OCI-LY1 (cell line): ENCODE measurements around the gene ZNF346.
A peak's percentile ranks its signal among the peaks of the same experiment; 100 is the strongest.
"Not testable (repeated sequence)": the region's sequence is repeated elsewhere in the genome, so short reads cannot be mapped to it uniquely, and the experiment has no call there.

Source experiments
- H2AFZ ChIP-seq: fragments of 200-600 bp; sonication (generic), shearing (Covaris generic); 2 replicates; pipeline ENCODE4 v1.6.0; 2014; ENCODE audit warnings: antibody characterized with exemption, mild to moderate bottlenecking, low read length
- H3F3A ChIP-seq: fragments of 200-600 bp; sonication (generic), shearing (Covaris generic); 2 replicates; pipeline ENCODE4 v1.6.0; 2014; ENCODE audit warnings: mild to moderate bottlenecking, antibody characterized with exemption, low read length, moderate library complexity; ENCODE audit not compliant: insufficient read depth
- H3K27ac ChIP-seq: fragments of 200-600 bp; sonication (generic); 2 replicates; pipeline ENCODE4 v1.5.1; 2014; ENCODE audit warnings: low read length, mixed run types, mild to moderate bottlenecking, low read depth; ENCODE audit not compliant: poor library complexity, severe bottlenecking
- H3K27me3 ChIP-seq: fragments of 200-600 bp; sonication (generic); 2 replicates; pipeline ENCODE4 v1.6.0; 2014; ENCODE audit warnings: antibody characterized with exemption, mild to moderate bottlenecking, low read length, moderate library complexity; ENCODE audit not compliant: insufficient read depth
- H3K36me3 ChIP-seq: fragments of 200-600 bp; sonication (generic); 2 replicates; pipeline ENCODE4 v1.6.1; 2014; ENCODE audit warnings: mild to moderate bottlenecking, antibody characterized with exemption, low read length, moderate library complexity, mixed read lengths; ENCODE audit not compliant: insufficient read depth
- H3K4me1 ChIP-seq: fragments of 200-600 bp; sonication (generic); 2 replicates; pipeline ENCODE4 v1.5.1; 2014; ENCODE audit warnings: mild to moderate bottlenecking, low read length, moderate library complexity; ENCODE audit not compliant: insufficient read depth, severe bottlenecking
- H3K4me2 ChIP-seq: fragments of 200-600 bp; sonication (generic), shearing (Covaris generic); 2 replicates; pipeline ENCODE4 v1.6.1; 2014; ENCODE audit warnings: low read length
- H3K4me3 ChIP-seq: fragments of 200-600 bp; sonication (generic); 2 replicates; pipeline ENCODE4 v1.5.1; 2014; ENCODE audit warnings: low read length, low read depth, mild to moderate bottlenecking, mixed read lengths; ENCODE audit not compliant: poor library complexity, severe bottlenecking
- H3K79me2 ChIP-seq: fragments of 200-600 bp; shearing (Covaris generic); 2 replicates; pipeline ENCODE4 v1.6.1; 2016; ENCODE audit warnings: mixed run types, low read length, mixed read lengths; ENCODE audit not compliant: insufficient read depth
- H3K9ac ChIP-seq: fragments of 200-600 bp; sonication (generic), shearing (Covaris generic); 2 replicates; pipeline ENCODE4 v1.6.1; 2014; ENCODE audit warnings: mild to moderate bottlenecking, low read length, mixed read lengths
- H3K9me2 ChIP-seq: fragments of 200-600 bp; sonication (generic), shearing (Covaris generic); 2 replicates; pipeline ENCODE4 v1.6.1; 2014; ENCODE audit warnings: low read depth, mild to moderate bottlenecking, low read length, mixed read lengths
- H3K9me3 ChIP-seq: fragments of 200-600 bp; shearing (Covaris generic); 2 replicates; pipeline ENCODE4 v1.6.1; 2014; ENCODE audit warnings: low read length, mixed read lengths
- H4K20me1 ChIP-seq: fragments of 200-600 bp; sonication (generic), shearing (Covaris generic); 2 replicates; pipeline ENCODE4 v1.6.0; 2016; ENCODE audit warnings: mild to moderate bottlenecking, low read length; ENCODE audit not compliant: insufficient read depth
- EZH2 ChIP-seq: fragments of 200-600 bp; sonication (generic), shearing (Covaris generic); IDR thresholded peaks from 2 replicates; pipeline ENCODE4 v1.8.0; 2017; ENCODE audit warnings: borderline replicate concordance, mixed run types, mild to moderate bottlenecking, antibody characterized with exemption, low read length, moderate library complexity, mixed read lengths
- TF ChIP-seq, protein P1 (sequence below): fragments of 200-600 bp; sonication (generic), shearing (Covaris generic); IDR thresholded peaks from 2 replicates; pipeline ENCODE4 v1.5.1; 2017; ENCODE audit warnings: mild to moderate bottlenecking, antibody characterized with exemption, low read length, moderate library complexity, mixed read lengths

ZNF346 gene

DNA sequence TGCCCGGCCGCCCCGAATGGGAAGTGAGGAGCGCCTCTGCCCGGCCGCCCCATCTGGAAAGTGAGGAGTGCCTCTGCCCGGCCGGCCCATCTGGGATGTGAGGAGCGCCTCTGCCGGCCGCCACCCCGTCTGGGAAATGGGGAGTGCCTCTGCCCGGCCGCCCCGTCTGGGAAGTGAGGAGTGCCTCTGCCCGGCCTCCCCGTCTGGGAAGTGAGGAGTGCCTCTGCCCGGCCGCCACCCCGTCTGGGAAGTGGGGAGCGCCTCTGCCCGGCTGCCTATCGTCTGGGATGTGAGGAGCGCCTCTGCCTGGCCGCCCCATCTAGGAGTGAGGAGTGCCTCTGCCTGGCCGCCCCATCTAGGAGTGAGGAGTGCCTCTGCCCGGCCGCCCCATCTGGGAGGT, 38.3 kb upstream of the ZNF346 start:
- not testable (repeated sequence) for H3K27me3 ChIP-seq, H3F3A ChIP-seq, H3K9me2 ChIP-seq, H3K4me3 ChIP-seq, H3K9me3 ChIP-seq, H3K9ac ChIP-seq, H4K20me1 ChIP-seq, H2AFZ ChIP-seq, H3K4me2 ChIP-seq, H3K27ac ChIP-seq
- peaks cover 40% of the 10 kb centered on the region for H3K36me3 ChIP-seq
- peaks cover 33% of the 10 kb centered on the region for H3K4me1 ChIP-seq
- peaks cover 62% of the 10 kb centered on the region for H3K79me2 ChIP-seq

DNA sequence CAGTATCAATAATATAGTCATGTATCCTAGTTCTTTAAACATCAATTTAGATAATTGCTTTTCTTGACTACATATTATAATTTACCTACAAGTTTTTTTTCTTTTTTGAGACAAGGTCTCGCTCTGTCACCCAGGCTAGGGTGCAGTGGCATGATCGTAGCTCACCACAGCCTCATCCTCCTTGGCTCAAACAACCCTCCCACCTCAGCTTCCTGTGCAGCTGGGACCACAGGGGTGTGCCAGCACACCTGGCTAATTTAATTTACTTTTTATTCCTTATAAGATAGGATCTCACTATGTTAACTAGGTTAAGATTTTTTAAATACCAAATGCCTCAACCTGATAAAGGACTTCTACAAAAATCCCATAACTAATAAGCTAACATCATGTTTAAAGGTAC, 37.0 kb upstream of the ZNF346 start:
- H3K9ac ChIP-seq = no peak overlapping the region
- peaks cover 66% of the 10 kb centered on the region for H3K79me2 ChIP-seq
- H3K9me3 ChIP-seq = no peaks in the 10 kb centered on the region
- H3K4me2 ChIP-seq = no peak overlapping the region
- H2AFZ ChIP-seq = no peak overlapping the region
- H4K20me1 ChIP-seq = no peaks in the 10 kb centered on the region
- peaks cover 27% of the 10 kb centered on the region for H3K36me3 ChIP-seq
- H3K4me1 ChIP-seq = peaks cover 38% of the 10 kb centered on the region
- no peak for TF ChIP-seq EZH2
- TF ChIP-seq, protein P1, sequence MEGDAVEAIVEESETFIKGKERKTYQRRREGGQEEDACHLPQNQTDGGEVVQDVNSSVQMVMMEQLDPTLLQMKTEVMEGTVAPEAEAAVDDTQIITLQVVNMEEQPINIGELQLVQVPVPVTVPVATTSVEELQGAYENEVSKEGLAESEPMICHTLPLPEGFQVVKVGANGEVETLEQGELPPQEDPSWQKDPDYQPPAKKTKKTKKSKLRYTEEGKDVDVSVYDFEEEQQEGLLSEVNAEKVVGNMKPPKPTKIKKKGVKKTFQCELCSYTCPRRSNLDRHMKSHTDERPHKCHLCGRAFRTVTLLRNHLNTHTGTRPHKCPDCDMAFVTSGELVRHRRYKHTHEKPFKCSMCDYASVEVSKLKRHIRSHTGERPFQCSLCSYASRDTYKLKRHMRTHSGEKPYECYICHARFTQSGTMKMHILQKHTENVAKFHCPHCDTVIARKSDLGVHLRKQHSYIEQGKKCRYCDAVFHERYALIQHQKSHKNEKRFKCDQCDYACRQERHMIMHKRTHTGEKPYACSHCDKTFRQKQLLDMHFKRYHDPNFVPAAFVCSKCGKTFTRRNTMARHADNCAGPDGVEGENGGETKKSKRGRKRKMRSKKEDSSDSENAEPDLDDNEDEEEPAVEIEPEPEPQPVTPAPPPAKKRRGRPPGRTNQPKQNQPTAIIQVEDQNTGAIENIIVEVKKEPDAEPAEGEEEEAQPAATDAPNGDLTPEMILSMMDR = no peak
- no peaks in the 10 kb centered on the region for H3K9me2 ChIP-seq
- H3K4me3 ChIP-seq = no peak overlapping the region
- H3F3A ChIP-seq = no peaks in the 10 kb centered on the region
- H3K27me3 ChIP-seq = no peaks in the 10 kb centered on the region
- peak overlapping the region; percentile 85 for H3K27ac ChIP-seq

DNA sequence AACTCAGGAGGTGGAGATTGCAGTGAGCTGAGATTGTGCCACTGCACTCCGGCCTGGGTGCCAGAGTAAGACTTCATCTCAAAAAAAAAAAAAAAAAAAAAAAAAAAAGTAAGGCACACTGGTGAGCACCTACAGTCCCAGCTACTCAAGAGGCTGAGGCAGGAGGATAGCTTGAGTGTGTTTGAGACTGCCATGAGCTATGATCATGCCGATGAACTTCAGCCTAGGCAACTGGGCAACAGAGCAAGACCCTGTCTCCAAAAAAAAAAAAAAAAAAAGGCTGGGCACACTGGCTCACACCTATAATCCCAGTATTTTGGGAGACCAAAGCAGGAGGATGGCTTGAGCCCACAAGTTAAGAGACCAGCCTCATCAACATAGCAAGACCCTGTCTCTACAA, 36.2 kb upstream of the ZNF346 start:
- no peak for TF ChIP-seq EZH2
- TF ChIP-seq, protein P1 = no peak
- no peaks in the 10 kb centered on the region for H3K9me3 ChIP-seq
- H3K4me2 ChIP-seq = no peak overlapping the region

DNA sequence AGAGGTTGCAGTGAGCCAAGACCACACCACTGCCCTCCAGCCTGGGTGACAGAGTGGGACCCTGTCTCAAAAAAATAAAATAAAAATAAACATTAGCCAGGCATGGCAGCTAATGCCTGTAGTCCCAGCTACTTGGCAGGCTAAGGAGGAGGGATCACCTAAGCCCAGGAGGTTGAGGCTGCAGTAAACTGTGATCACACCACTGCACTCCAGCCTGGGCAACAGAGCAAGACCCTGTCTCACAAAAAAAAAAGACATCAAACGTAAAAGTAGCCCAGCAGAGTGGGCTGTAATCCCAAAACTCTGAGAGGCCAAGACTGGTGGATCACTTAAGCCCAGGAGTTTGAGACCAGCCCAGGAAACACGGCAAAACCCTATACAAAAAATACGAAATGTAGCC, 34.9 kb upstream of the ZNF346 start:
- H3K4me2 ChIP-seq = no peak overlapping the region
- no peaks in the 10 kb centered on the region for H4K20me1 ChIP-seq
- peaks cover 74% of the 10 kb centered on the region for H3K79me2 ChIP-seq
- H3K9me3 ChIP-seq = no peaks in the 10 kb centered on the region
- H3K27me3 ChIP-seq = no peaks in the 10 kb centered on the region
- no peak overlapping the region for H3K4me3 ChIP-seq
- no peak overlapping the region for H2AFZ ChIP-seq
- no peaks in the 10 kb centered on the region for H3K9me2 ChIP-seq
- H3K36me3 ChIP-seq = peaks cover 14% of the 10 kb centered on the region
- TF ChIP-seq EZH2 = no peak
- H3F3A ChIP-seq = no peaks in the 10 kb centered on the region
- peak overlapping the region; percentile 85 for H3K27ac ChIP-seq
- H3K4me1 ChIP-seq = peaks cover 38% of the 10 kb centered on the region
- no peak overlapping the region for H3K9ac ChIP-seq

More for the DNA sequence above, 36.2 kb upstream of the ZNF346 start:
- H2AFZ ChIP-seq = no peak overlapping the region
- no peak overlapping the region for H3K4me3 ChIP-seq
- peaks cover 20% of the 10 kb centered on the region for H3K36me3 ChIP-seq
- no peaks in the 10 kb centered on the region for H3F3A ChIP-seq
- H3K9me2 ChIP-seq = no peaks in the 10 kb centered on the region
- H3K27ac ChIP-seq = peak overlapping the region; percentile 85
- no peak overlapping the region for H3K9ac ChIP-seq
- H4K20me1 ChIP-seq = no peaks in the 10 kb centered on the region
- H3K4me1 ChIP-seq = peaks cover 38% of the 10 kb centered on the region
- H3K27me3 ChIP-seq = no peaks in the 10 kb centered on the region
- peaks cover 72% of the 10 kb centered on the region for H3K79me2 ChIP-seq

DNA sequence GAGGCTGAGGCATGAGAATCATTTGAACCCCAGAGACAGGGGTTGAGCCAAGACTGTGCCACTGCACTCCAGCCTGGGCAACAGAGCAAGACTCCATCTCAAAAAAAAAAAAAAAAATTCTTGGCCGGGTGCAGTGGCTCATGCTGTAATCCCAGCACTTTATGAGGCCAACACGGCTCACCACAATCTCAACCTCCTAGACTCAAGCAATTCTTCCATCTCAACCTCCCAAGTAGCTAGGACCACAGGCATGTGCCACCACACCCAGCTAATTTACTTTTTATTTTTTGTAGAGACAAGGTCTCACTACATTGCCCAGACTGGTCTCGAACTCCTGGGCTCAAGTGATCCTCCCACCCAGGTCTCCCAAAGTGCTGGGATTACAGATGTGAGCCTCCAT, 29.4 kb upstream of the ZNF346 start:
- peaks cover 21% of the 10 kb centered on the region; the same call in 1 of the 2 replicates for H3K36me3 ChIP-seq
- H3K4me3 ChIP-seq, H3K9ac ChIP-seq, H3K27ac ChIP-seq, H3K9me3 ChIP-seq, H2AFZ ChIP-seq, H3K4me2 ChIP-seq, H3F3A ChIP-seq, H3K9me2 ChIP-seq, H3K27me3 ChIP-seq, H4K20me1 ChIP-seq: not testable (repeated sequence)
- peaks cover 95% of the 10 kb centered on the region for H3K79me2 ChIP-seq
- H3K4me1 ChIP-seq = peaks cover 54% of the 10 kb centered on the region
